Stimulated activated CD4-positive, alpha-beta T cell treated with anti-CD3 and anti-CD28 coated beads, TNF-alpha, amount 100 ng/mL, for 4 hours (primary cell): ENCODE data around the gene KCNC2.
"Not testable (repeated sequence)": the region's sequence is repeated elsewhere in the genome, so short reads cannot be mapped to it uniquely, and the experiment has no call there.

Experiments
- DNase-seq, 3 experiments: peaks; one replicate each; pipeline ENCODE4 v3.0.0-alpha.2; 2020; ENCODE audit warnings: low read depth in 3 of 3

KCNC2 gene

DNA sequence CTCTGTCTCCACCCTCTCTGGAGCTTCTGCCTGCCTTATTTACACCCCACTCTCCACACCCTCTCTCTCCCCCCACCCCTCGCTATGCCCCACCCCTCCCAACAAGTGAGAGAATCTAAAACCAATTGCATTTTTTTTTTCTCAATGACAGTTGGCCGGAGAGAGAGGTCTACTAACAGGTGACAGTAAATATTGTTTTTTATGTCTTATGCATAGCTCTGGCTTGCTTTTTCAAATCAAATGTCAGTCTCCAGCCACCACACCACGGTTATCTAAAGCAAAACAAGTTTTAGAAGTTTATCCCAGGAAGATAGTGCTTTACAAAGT, at the start of gene KCNC2:
KCNC2 (minus strand) TSS at position 28 of the 327 bp plus-strand sequence.
- DNase-seq: no peak

GRCh38 chr12:75259143-75259542, 49.5 kb upstream of the KCNC2 start:
- DNase-seq: no peak

- no peak for DNase-seq
Observed at GRCh38 chr12:75257510-75257909, 47.9 kb upstream of the KCNC2 start.

GRCh38 chr12:75245108-75245507, 35.5 kb upstream of the KCNC2 start:
- no peak for DNase-seq

GRCh38 chr12:75239987-75240386, 30.3 kb upstream of the KCNC2 start:
- no peak for DNase-seq

DNA sequence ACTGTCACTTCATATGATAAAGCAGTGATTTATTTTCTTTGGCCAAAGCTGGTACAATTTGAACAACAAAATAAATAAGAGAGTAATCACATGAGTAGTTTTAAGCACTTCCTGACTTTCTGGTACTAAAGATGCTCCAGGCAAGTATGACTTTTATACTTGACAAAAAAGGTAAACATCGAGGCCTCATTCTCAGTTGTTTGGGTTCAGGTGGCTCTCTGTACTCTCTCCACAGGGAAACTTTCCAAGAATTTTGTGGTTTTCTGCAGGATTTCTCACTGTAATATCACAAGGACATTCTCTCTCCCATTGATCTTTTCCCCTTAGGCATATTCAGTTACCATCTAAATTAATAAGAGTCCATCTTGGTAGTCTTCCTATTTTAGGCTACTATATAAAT, 26.6 kb upstream of the KCNC2 start:
- DNase-seq: no peak

GRCh38 chr12:75227132-75227531, 17.5 kb upstream of the KCNC2 start:
- DNase-seq: no peak

- DNase-seq: no peak
Observed at GRCh38 chr12:75212072-75212471, 2.4 kb upstream of the KCNC2 start.

- no peak for DNase-seq
Observed at GRCh38 chr12:75208856-75209811, 505 bp downstream of the KCNC2 start.

GRCh38 chr12:75207338-75208083, 2.1 kb downstream of the KCNC2 start:
- DNase-seq: no peak

DNA sequence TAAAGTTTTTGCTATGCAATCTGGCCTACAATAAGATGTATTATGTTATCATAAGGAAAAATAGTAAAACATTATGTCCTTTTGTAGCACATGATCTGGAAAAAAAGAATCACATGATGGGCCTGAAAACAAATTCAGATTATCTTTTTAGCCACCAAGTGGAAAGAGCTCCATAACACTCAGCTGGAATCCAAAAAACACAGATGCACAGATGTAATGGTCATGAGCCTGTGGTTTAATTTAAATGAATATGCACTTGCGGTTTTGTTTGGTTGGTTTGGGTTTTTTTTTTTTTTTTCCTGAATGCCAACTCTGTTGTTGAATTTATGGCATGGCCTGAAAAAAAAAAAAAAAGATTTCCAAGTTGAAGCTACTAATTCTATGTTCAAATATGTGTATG, 4.1 kb downstream of the KCNC2 start:
- DNase-seq: no peak

GRCh38 chr12:75196865-75197264, 12.8 kb downstream of the KCNC2 start:
- DNase-seq: no peak

DNA sequence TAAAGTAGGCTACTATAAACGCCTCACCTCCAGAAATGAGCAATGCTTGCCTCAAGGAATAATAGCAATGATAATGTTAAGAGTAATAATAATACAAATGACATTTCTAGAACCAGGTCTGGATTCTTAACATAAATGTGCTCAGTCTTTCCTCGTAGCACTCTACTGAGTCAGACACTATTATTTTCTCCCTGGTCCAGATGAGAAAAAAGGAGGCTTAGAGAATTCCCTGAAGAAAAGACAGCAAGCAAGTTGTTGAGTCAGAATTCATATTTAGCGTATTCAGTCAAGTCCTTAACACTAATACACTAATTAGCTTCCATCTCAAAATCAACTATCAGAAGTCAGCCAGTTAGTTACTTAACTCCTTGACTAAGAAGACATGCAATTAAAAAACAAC, 13.2 kb downstream of the KCNC2 start:
- no peak for DNase-seq

GRCh38 chr12:75194250-75194649, 15.4 kb downstream of the KCNC2 start:
- no peak for DNase-seq

- no peak for DNase-seq
Observed at GRCh38 chr12:75192196-75192595, 17.4 kb downstream of the KCNC2 start.

DNA sequence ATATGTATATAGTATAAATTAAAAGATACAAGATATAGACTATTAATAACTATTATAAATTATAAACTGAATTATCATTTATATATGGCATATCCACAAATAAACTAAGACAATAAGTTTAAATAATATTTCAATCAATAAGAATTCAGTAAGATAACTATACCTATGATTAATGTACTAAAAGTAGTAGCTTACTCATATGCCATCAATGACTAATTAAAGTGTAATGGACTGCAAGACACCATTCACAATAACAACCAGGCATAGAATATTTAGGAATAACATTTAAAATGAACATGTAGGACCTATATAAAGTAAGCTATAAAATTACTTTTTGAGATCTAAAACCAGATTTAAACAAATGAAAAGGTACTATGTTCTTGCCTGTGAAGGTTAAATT, 18.8 kb downstream of the KCNC2 start:
- DNase-seq: no peak

DNA sequence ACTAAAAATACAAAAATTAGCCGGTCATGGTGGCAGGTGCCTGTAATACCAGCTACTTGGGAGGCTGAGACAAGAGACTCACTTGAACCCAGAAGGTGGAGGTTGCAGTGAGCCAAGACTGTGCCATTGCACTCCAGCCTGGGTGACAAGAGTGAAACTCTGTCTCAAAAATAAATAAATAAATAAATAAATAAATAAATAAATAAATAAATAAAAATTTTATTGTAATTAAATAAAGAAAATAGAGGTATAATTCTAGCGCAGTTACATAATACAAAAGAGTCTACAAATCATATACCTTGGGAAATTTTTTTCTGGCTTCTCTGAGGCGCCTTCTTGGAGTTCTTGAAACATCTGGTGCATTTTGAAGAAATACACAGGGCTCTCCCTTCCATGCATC, 23.8 kb downstream of the KCNC2 start:
- not testable (repeated sequence) for DNase-seq

- DNase-seq: no peak
Observed at GRCh38 chr12:75184516-75184915, 25.1 kb downstream of the KCNC2 start.

GRCh38 chr12:75183967-75184366, 25.7 kb downstream of the KCNC2 start:
- DNase-seq: no peak

GRCh38 chr12:75177997-75178396, 31.6 kb downstream of the KCNC2 start:
- no peak for DNase-seq

- DNase-seq: no peak
Observed at GRCh38 chr12:75172611-75173010, 37.0 kb downstream of the KCNC2 start.

DNA sequence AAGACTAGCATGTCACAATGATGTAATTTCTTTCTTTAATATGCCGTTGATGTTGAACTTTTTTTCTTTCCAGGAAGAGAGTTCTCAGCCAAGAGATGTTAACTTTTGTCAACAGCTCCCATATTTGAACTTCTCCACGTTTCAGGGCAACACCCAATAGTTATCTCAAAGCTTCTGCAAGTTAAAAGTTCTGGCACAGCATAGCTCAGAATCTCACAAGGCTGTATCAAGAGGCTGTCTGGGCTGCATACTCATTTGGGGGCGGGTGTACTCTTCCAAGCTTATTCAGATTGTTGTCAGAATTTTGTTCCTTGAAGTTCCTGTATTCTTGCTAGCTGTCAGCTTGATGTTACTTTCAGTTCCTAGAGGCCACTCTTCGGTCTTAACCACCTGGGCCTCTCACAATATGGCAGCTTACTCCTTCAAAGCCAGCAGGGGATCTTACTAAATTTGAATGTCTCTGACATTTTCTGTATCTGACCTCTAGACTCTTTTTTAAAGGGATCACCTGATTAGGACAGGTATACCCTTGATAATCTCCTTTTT, 38.9 kb downstream of the KCNC2 start:
- no peak for DNase-seq

- DNase-seq: no peak
Observed at GRCh38 chr12:75162845-75163244, 46.8 kb downstream of the KCNC2 start.
